ENCODE data around the gene USP10.

Gene USP10

GRCh38 chr16:84769416-84769815 lies 69.6 kb downstream of the USP10 start:
- H3K27ac ChIP-seq (ENCODE audit: low read length): no peak overlapping the region
- H3K9me3 ChIP-seq (ENCODE audit: control insufficient read depth, low read depth, low read length): no peaks in the 10 kb centered on the region
- H3K27me3 ChIP-seq (ENCODE audit: control insufficient read depth, insufficient read depth, low read length): no peaks in the 10 kb centered on the region
- no peaks in the 10 kb centered on the region for H3K4me1 ChIP-seq (ENCODE audit: control insufficient read depth, low read depth, low read length)
- no peak overlapping the region for H3K4me3 ChIP-seq (ENCODE audit: low read length)
- no peak overlapping the region for H3K9ac ChIP-seq (ENCODE audit: low read length)
- peaks cover 72% of the 10 kb centered on the region for H3K36me3 ChIP-seq (ENCODE audit: control insufficient read depth, low read depth, low read length)

GRCh38 chr16:84773312-84773711 lies 73.5 kb downstream of the USP10 start:
- peaks cover 70% of the 10 kb centered on the region for H3K36me3 ChIP-seq (ENCODE audit: control insufficient read depth, low read depth, low read length)
- no peak overlapping the region for H3K9ac ChIP-seq (ENCODE audit: low read length)
- H3K4me1 ChIP-seq (ENCODE audit: control insufficient read depth, low read depth, low read length): no peaks in the 10 kb centered on the region
- H3K27me3 ChIP-seq (ENCODE audit: control insufficient read depth, insufficient read depth, low read length): no peaks in the 10 kb centered on the region
- no peaks in the 10 kb centered on the region for H3K9me3 ChIP-seq (ENCODE audit: control insufficient read depth, low read depth, low read length)
- H3K27ac ChIP-seq (ENCODE audit: low read length): no peak overlapping the region
- H3K4me3 ChIP-seq (ENCODE audit: low read length): no peak overlapping the region

- no peak overlapping the region for H3K4me3 ChIP-seq (ENCODE audit: low read length)
- no peaks in the 10 kb centered on the region for H3K4me1 ChIP-seq (ENCODE audit: control insufficient read depth, low read depth, low read length)
- H3K27me3 ChIP-seq (ENCODE audit: control insufficient read depth, insufficient read depth, low read length): no peaks in the 10 kb centered on the region
- no peak overlapping the region for H3K27ac ChIP-seq (ENCODE audit: low read length)
- no peak overlapping the region for H3K9ac ChIP-seq (ENCODE audit: low read length)
- no peaks in the 10 kb centered on the region for H3K9me3 ChIP-seq (ENCODE audit: control insufficient read depth, low read depth, low read length)
- H3K36me3 ChIP-seq (ENCODE audit: control insufficient read depth, low read depth, low read length): peaks cover 70% of the 10 kb centered on the region
Observed at GRCh38 chr16:84774810-84775209, 75.0 kb downstream of the USP10 start.

GRCh38 chr16:84775262-84775810 lies 75.5 kb downstream of the USP10 start:
- H3K27me3 ChIP-seq (ENCODE audit: control insufficient read depth, insufficient read depth, low read length): no peaks in the 10 kb centered on the region
- no peaks in the 10 kb centered on the region for H3K4me1 ChIP-seq (ENCODE audit: control insufficient read depth, low read depth, low read length)
- H3K9ac ChIP-seq (ENCODE audit: low read length): no peak overlapping the region
- H3K4me3 ChIP-seq (ENCODE audit: low read length): no peak overlapping the region
- no peaks in the 10 kb centered on the region for H3K9me3 ChIP-seq (ENCODE audit: control insufficient read depth, low read depth, low read length)
- peaks cover 68% of the 10 kb centered on the region for H3K36me3 ChIP-seq (ENCODE audit: control insufficient read depth, low read depth, low read length)
- H3K27ac ChIP-seq (ENCODE audit: low read length): no peak overlapping the region

GRCh38 chr16:84777435-84777834 lies 77.6 kb downstream of the USP10 start:
- Histone ChIP-seq H3K4me1 (ENCODE audit: control insufficient read depth, low read depth, low read length) (no peaks in the 10 kb centered on the region), H3K27ac (ENCODE audit: low read length) (no peak overlapping the region), H3K36me3 (ENCODE audit: control insufficient read depth, low read depth, low read length) (peaks cover 62% of the 10 kb centered on the region), H3K27me3 (ENCODE audit: control insufficient read depth, insufficient read depth, low read length) (no peaks in the 10 kb centered on the region), H3K9ac (ENCODE audit: low read length) (no peak overlapping the region), H3K4me3 (ENCODE audit: low read length) (no peak overlapping the region), H3K9me3 (ENCODE audit: control insufficient read depth, low read depth, low read length) (no peaks in the 10 kb centered on the region)

GRCh38 chr16:84778720-84779119 lies 78.9 kb downstream of the USP10 start:
- Histone ChIP-seq H3K4me3 (ENCODE audit: low read length) (no peak overlapping the region), H3K4me1 (ENCODE audit: control insufficient read depth, low read depth, low read length) (no peaks in the 10 kb centered on the region), H3K9ac (ENCODE audit: low read length) (no peak overlapping the region), H3K27ac (ENCODE audit: low read length) (no peak overlapping the region), H3K36me3 (ENCODE audit: control insufficient read depth, low read depth, low read length) (peaks cover 49% of the 10 kb centered on the region), H3K9me3 (ENCODE audit: control insufficient read depth, low read depth, low read length) (no peaks in the 10 kb centered on the region), H3K27me3 (ENCODE audit: control insufficient read depth, insufficient read depth, low read length) (no peaks in the 10 kb centered on the region)

GRCh38 chr16:84780063-84780462 lies 80.3 kb downstream of the USP10 start:
- Histone ChIP-seq H3K9ac (ENCODE audit: low read length) (no peak overlapping the region), H3K4me3 (ENCODE audit: low read length) (no peak overlapping the region), H3K36me3 (ENCODE audit: control insufficient read depth, low read depth, low read length) (peaks cover 44% of the 10 kb centered on the region)

GRCh38 chr16:84780544-84781376 lies 81.0 kb downstream of the USP10 start:
- Histone ChIP-seq H3K9ac (ENCODE audit: low read length) (no peak overlapping the region), H3K27me3 (ENCODE audit: control insufficient read depth, insufficient read depth, low read length) (no peaks in the 10 kb centered on the region), H3K27ac (ENCODE audit: low read length) (no peak overlapping the region), H3K4me3 (ENCODE audit: low read length) (no peak overlapping the region), H3K36me3 (ENCODE audit: control insufficient read depth, low read depth, low read length) (peaks cover 38% of the 10 kb centered on the region), H3K9me3 (ENCODE audit: control insufficient read depth, low read depth, low read length) (no peaks in the 10 kb centered on the region), H3K4me1 (ENCODE audit: control insufficient read depth, low read depth, low read length) (no peaks in the 10 kb centered on the region)

More at GRCh38 chr16:84780063-84780462, 80.3 kb downstream of the USP10 start:
- H3K27ac ChIP-seq (ENCODE audit: low read length): no peak overlapping the region
- H3K4me1 ChIP-seq (ENCODE audit: control insufficient read depth, low read depth, low read length): no peaks in the 10 kb centered on the region
- no peaks in the 10 kb centered on the region for H3K27me3 ChIP-seq (ENCODE audit: control insufficient read depth, insufficient read depth, low read length)
- no peaks in the 10 kb centered on the region for H3K9me3 ChIP-seq (ENCODE audit: control insufficient read depth, low read depth, low read length)

GRCh38 chr16:84782846-84783245 lies 83.0 kb downstream of the USP10 start:
- Histone ChIP-seq H3K9ac (ENCODE audit: low read length) (no peak overlapping the region), H3K27me3 (ENCODE audit: control insufficient read depth, insufficient read depth, low read length) (no peaks in the 10 kb centered on the region), H3K9me3 (ENCODE audit: control insufficient read depth, low read depth, low read length) (no peaks in the 10 kb centered on the region), H3K4me1 (ENCODE audit: control insufficient read depth, low read depth, low read length) (no peaks in the 10 kb centered on the region), H3K4me3 (ENCODE audit: low read length) (no peak overlapping the region), H3K27ac (ENCODE audit: low read length) (no peak overlapping the region), H3K36me3 (ENCODE audit: control insufficient read depth, low read depth, low read length) (peaks cover 18% of the 10 kb centered on the region)

- H3K9ac ChIP-seq (ENCODE audit: low read length): no peak overlapping the region
- no peaks in the 10 kb centered on the region for H3K9me3 ChIP-seq (ENCODE audit: control insufficient read depth, low read depth, low read length)
- H3K27me3 ChIP-seq (ENCODE audit: control insufficient read depth, insufficient read depth, low read length): no peaks in the 10 kb centered on the region
- H3K4me3 ChIP-seq (ENCODE audit: low read length): no peak overlapping the region
- no peaks in the 10 kb centered on the region for H3K36me3 ChIP-seq (ENCODE audit: control insufficient read depth, low read depth, low read length)
- H3K27ac ChIP-seq (ENCODE audit: low read length): no peak overlapping the region
- H3K4me1 ChIP-seq (ENCODE audit: control insufficient read depth, low read depth, low read length): no peaks in the 10 kb centered on the region
Observed at GRCh38 chr16:84785843-84786581, 86.2 kb downstream of the USP10 start.

GRCh38 chr16:84786605-84787262 lies 86.9 kb downstream of the USP10 start:
- no peak overlapping the region for H3K9ac ChIP-seq (ENCODE audit: low read length)
- H3K9me3 ChIP-seq (ENCODE audit: control insufficient read depth, low read depth, low read length): no peaks in the 10 kb centered on the region
- H3K27ac ChIP-seq (ENCODE audit: low read length): no peak overlapping the region
- H3K36me3 ChIP-seq (ENCODE audit: control insufficient read depth, low read depth, low read length): no peaks in the 10 kb centered on the region
- no peaks in the 10 kb centered on the region for H3K4me1 ChIP-seq (ENCODE audit: control insufficient read depth, low read depth, low read length)
- no peaks in the 10 kb centered on the region for H3K27me3 ChIP-seq (ENCODE audit: control insufficient read depth, insufficient read depth, low read length)
- no peak overlapping the region for H3K4me3 ChIP-seq (ENCODE audit: low read length)

Measured in iPS-18a (cell line).